Testis (tissue), 2 donors: ENCODE results near the gene AS3MT.

Experiments used
- POLR2A ChIP-seq: fragments of 450-650 bp; IDR thresholded peaks from one replicate; pipeline ENCODE4 v1.6.1; 2017; ENCODE audit warnings: antibody characterized with exemption, mild to moderate bottlenecking, moderate library complexity
- TF ChIP-seq, protein P1 (sequence below), 3 experiments: fragments of 450-650 bp in 2 of 3; fragments of 200-600 bp in 1 of 3; sonication (generic) in 1 of 3; IDR thresholded peaks; one replicate each; pipeline ENCODE4 v1.5.1; 2016 to 2019; ENCODE audit warnings: antibody characterized with exemption in 3 of 3, mild to moderate bottlenecking in 2 of 3, moderate library complexity in 1 of 3

DNA sequence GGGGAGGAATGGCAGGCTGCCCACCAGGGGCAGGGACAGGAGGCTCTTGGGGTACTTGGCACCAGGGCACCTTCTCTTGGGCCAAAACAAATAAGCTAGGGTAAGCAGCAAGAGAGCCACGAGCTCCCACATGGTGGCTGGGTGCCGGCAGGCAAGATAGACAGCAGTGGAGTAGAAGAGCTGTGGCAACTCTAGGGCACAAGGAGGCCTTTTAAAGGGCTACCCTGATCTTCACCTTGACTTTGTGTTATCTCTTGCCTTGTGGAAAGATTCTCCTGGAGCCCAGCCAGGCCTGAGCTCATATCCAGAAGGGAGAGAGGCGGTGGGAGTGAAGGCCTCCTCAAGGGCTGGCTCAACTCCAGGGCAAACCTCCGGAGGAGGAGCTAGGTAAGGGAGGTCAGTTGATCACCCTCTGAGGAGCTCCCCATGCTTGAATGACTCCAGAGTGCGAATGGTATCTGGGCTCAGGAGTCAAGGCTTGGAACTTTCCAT lies 32.0 kb upstream of the AS3MT start, which contains the start of gene CYP17A1:
- TF ChIP-seq POLR2A: no peak
- TF ChIP-seq, protein P1, sequence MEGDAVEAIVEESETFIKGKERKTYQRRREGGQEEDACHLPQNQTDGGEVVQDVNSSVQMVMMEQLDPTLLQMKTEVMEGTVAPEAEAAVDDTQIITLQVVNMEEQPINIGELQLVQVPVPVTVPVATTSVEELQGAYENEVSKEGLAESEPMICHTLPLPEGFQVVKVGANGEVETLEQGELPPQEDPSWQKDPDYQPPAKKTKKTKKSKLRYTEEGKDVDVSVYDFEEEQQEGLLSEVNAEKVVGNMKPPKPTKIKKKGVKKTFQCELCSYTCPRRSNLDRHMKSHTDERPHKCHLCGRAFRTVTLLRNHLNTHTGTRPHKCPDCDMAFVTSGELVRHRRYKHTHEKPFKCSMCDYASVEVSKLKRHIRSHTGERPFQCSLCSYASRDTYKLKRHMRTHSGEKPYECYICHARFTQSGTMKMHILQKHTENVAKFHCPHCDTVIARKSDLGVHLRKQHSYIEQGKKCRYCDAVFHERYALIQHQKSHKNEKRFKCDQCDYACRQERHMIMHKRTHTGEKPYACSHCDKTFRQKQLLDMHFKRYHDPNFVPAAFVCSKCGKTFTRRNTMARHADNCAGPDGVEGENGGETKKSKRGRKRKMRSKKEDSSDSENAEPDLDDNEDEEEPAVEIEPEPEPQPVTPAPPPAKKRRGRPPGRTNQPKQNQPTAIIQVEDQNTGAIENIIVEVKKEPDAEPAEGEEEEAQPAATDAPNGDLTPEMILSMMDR (IDR thresholded peaks at IDR 0.05): no peak
